OCI-LY7 (cell line): ENCODE data around the gene PCARE.

Experiments
- EZH2phosphoT487 ChIP-seq: fragments of 200-600 bp; sonication (generic); IDR thresholded peaks from 2 replicates; pipeline ENCODE4 v1.6.1; 2018; ENCODE audit warnings: low read depth, borderline replicate concordance, mild to moderate bottlenecking, mixed run types, antibody characterized with exemption, low read length, moderate library complexity, mixed read lengths
- TF ChIP-seq, protein P1 (sequence below): fragments of 200-600 bp; sonication (generic); conservative IDR thresholded peaks from 2 replicates; pipeline ENCODE4 v1.5.1; 2014; ENCODE audit warnings: mild to moderate bottlenecking, antibody characterized with exemption, low read length, moderate library complexity, mixed read lengths

DNA sequence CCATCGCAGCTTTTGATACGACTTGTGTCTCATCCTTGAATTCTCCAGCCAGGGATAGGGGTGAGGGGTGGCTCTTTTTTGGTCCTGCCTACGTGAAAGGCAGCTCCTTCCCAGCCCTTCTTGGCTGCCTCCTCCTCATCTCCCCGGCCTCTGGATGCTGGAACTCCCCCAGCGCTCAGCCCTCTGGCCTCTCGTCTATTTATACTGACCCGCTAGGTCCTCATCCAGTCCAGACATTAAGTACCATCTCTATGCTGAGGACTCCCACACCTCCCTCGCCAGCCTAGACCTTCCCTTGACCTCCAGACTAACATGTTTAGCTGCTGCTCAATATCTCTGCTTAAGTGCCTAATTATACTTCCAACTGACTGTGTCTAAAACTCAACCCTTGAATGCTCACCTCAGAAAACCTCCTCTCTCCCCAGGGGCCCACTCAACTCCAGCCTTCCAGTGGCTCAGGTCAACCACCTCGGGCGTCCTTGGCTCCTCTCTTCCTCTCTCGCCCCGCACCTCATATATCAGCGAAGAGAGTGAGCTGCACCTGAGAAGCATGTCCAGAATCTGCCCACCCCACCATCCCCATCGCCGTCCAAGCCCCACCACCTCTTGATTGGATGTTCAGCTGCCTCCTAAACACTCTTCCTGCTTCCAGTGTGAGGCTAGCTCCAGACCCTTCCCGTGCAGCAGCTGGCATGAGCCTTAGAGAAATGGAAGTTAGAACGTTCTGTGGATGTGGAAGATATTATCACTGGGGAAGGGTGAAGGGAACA, 58.4 kb downstream of the PCARE start:
- TF ChIP-seq, protein P1, sequence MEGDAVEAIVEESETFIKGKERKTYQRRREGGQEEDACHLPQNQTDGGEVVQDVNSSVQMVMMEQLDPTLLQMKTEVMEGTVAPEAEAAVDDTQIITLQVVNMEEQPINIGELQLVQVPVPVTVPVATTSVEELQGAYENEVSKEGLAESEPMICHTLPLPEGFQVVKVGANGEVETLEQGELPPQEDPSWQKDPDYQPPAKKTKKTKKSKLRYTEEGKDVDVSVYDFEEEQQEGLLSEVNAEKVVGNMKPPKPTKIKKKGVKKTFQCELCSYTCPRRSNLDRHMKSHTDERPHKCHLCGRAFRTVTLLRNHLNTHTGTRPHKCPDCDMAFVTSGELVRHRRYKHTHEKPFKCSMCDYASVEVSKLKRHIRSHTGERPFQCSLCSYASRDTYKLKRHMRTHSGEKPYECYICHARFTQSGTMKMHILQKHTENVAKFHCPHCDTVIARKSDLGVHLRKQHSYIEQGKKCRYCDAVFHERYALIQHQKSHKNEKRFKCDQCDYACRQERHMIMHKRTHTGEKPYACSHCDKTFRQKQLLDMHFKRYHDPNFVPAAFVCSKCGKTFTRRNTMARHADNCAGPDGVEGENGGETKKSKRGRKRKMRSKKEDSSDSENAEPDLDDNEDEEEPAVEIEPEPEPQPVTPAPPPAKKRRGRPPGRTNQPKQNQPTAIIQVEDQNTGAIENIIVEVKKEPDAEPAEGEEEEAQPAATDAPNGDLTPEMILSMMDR, result no peak
- TF ChIP-seq EZH2phosphoT487, result no peak
